Calu3 (cell line): ENCODE measurements around the gene SMAD1. TPM values are rescaled to one million over a fixed set of nuclear protein-coding genes. Genes with fewer than 3 reads are reported as not detected.

Experiments used
- BruUV-seq: library from RNA; stranded (reverse); fragments of 400-500 nt; replicated peaks from 2 replicates; lab custom pipeline; 2021; lab: Mats Ljungman, UMichigan
- CTCF ChIA-PET: fragments of 300-600 bp; sonication (Branson Sonifier 250); formaldehyde crosslinking; loops from one replicate; lab custom pipeline; 2022; ENCODE audit warnings: antibody characterized with exemption; lab: Charles Lee
- DNase-seq: peaks from one replicate; pipeline ENCODE4 v3.0.0; 2022
- H3K27ac Mint-ChIP-seq: one replicate; pipeline ENCODE4 v1.8.0; 2022; ENCODE audit warnings: mixed read lengths; ENCODE audit not compliant: unreplicated experiment
- H3K27me3 Mint-ChIP-seq: one replicate; pipeline ENCODE4 v1.8.0; 2022; ENCODE audit warnings: mixed read lengths; ENCODE audit not compliant: unreplicated experiment
- H3K36me3 Mint-ChIP-seq: one replicate; pipeline ENCODE4 v1.8.0; 2022; ENCODE audit warnings: mild to moderate bottlenecking, moderate library complexity, mixed read lengths; ENCODE audit not compliant: insufficient read depth, unreplicated experiment
- H3K4me1 Mint-ChIP-seq: one replicate; pipeline ENCODE4 v1.8.0; 2022; ENCODE audit warnings: mild to moderate bottlenecking, low read depth, mixed read lengths; ENCODE audit not compliant: unreplicated experiment
- H3K4me3 Mint-ChIP-seq: one replicate; pipeline ENCODE4 v1.8.0; 2022; ENCODE audit warnings: mild to moderate bottlenecking, low read depth, moderate library complexity, mixed read lengths; ENCODE audit not compliant: unreplicated experiment
- H3K9me3 Mint-ChIP-seq: one replicate; pipeline ENCODE4 v1.8.0; 2022; ENCODE audit warnings: low read depth, mixed read lengths; ENCODE audit not compliant: unreplicated experiment
- intact Hi-C: fragments of 100-400 bp; cut with micrococcal nuclease; formaldehyde crosslinking; loops from one replicate; pipeline ENCODE4 v1.10.0; 2022; ENCODE audit not compliant: unreplicated experiment
- total RNA-seq: library from RNA; stranded (reverse); gene quantifications from 2 replicates; pipeline ENCODE4 v1.2.3, GENCODE V29; 2022
- TF ChIP-seq, protein P1 (sequence below): fragments of 200-600 bp; IDR thresholded peaks from one replicate; pipeline ENCODE4 v1.8.0; 2022; ENCODE audit warnings: antibody characterized with exemption; ENCODE audit not compliant: unreplicated experiment

SMAD1 gene
- total RNA-seq, 1 experiment from 2014 or later, result 15.3 TPM

DNA sequence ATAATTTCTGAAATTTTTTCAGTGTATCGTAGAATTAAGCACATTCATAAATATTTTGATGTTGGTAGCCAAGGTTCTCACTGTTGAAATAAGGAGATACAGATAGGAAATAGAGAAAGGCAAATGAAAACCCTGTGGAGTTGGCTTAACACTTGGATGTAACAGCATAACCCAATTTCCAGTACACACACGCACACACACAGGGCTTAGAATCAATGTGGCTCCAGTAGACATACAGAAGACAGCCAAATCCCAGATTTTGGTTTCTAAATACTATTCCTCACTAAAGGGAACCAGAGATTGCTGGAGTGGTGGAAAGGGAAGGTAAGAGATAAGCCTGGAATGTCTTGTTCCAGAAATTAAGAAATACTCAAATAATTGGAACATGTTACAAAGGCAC is 54.4 kb downstream of the SMAD1 start:
- no peaks in the 10 kb centered on the region for H3K4me1 Mint-ChIP-seq
- H3K9me3 Mint-ChIP-seq, result no peaks in the 10 kb centered on the region
- no peak overlapping the region for H3K27ac Mint-ChIP-seq
- H3K27me3 Mint-ChIP-seq, result no peaks in the 10 kb centered on the region
- H3K4me3 Mint-ChIP-seq, result no peak overlapping the region
- no peaks in the 10 kb centered on the region for H3K36me3 Mint-ChIP-seq
- CTCF ChIA-PET, result no interaction called here
- TF ChIP-seq, protein P1, sequence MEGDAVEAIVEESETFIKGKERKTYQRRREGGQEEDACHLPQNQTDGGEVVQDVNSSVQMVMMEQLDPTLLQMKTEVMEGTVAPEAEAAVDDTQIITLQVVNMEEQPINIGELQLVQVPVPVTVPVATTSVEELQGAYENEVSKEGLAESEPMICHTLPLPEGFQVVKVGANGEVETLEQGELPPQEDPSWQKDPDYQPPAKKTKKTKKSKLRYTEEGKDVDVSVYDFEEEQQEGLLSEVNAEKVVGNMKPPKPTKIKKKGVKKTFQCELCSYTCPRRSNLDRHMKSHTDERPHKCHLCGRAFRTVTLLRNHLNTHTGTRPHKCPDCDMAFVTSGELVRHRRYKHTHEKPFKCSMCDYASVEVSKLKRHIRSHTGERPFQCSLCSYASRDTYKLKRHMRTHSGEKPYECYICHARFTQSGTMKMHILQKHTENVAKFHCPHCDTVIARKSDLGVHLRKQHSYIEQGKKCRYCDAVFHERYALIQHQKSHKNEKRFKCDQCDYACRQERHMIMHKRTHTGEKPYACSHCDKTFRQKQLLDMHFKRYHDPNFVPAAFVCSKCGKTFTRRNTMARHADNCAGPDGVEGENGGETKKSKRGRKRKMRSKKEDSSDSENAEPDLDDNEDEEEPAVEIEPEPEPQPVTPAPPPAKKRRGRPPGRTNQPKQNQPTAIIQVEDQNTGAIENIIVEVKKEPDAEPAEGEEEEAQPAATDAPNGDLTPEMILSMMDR, result no peak
- no peak for DNase-seq
- intact Hi-C loops, result no loop called here
- no TSS peak for BruUV-seq

DNA sequence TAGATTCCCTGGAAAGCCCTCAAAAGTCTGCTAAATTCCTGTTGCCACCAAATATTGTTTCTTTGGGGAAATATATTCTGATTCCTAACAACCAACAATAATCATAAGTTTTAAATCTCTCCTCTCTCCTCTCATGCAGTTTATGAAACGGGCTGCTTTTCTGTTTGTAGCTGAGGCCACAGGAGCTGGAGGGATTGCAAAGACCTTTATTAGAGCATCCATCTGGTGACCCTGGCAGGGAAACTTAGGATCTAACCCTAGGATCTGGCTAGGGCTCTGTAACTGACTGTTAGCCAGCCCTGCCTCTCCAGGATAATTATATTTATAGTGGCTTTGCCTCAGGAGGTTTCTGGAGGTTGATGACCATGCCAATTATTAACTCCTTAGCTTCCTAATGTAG is 56.9 kb downstream of the SMAD1 start:
- TF ChIP-seq, protein P1, result no peak
- no peaks in the 10 kb centered on the region for H3K4me1 Mint-ChIP-seq
- no peak overlapping the region for H3K4me3 Mint-ChIP-seq
- H3K27ac Mint-ChIP-seq, result no peak overlapping the region
- DNase-seq, result no peak
- no peaks in the 10 kb centered on the region for H3K27me3 Mint-ChIP-seq
- no peaks in the 10 kb centered on the region for H3K9me3 Mint-ChIP-seq
- no TSS peak for BruUV-seq
- intact Hi-C loops, result no loop called here
- H3K36me3 Mint-ChIP-seq, result no peaks in the 10 kb centered on the region
- CTCF ChIA-PET, result no interaction called here

DNA sequence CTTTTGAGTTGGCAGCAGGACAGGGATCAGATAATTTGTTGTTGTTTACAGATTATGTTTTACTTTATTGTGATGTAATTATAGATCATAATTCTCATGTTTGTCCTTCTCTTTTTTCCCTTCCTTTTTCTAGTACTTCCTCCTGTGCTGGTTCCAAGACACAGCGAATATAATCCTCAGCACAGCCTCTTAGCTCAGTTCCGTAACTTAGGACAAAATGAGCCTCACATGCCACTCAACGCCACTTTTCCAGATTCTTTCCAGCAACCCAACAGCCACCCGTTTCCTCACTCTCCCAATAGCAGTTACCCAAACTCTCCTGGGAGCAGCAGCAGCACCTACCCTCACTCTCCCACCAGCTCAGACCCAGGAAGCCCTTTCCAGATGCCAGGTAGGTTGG is 58.0 kb downstream of the SMAD1 start:
- no peak for DNase-seq
- CTCF ChIA-PET, result no interaction called here
- H3K36me3 Mint-ChIP-seq, result no peaks in the 10 kb centered on the region
- no TSS peak for BruUV-seq
- H3K27ac Mint-ChIP-seq, result no peak overlapping the region
- no peaks in the 10 kb centered on the region for H3K4me1 Mint-ChIP-seq
- H3K9me3 Mint-ChIP-seq, result no peaks in the 10 kb centered on the region
- TF ChIP-seq, protein P1, result no peak
- no peak overlapping the region for H3K4me3 Mint-ChIP-seq
- no peaks in the 10 kb centered on the region for H3K27me3 Mint-ChIP-seq
- intact Hi-C loops, result no loop called here

DNA sequence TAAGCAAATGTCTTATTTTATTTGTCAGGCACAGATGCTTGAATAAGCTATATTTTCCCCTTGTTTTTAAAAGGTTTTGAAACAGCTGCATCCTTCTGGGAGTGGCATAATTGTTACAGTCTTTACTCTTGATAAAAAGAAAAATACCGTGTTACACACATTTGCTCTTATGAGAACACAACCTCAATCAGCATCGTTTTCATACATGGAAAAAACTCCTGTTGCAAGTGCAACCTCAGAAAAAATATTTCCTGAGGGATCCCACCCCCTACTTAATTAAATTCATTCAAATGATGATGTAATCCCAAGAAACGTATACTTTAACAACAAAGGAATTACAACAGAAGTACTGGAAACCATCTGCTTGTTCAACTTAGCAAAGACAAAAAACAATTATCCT is 58.6 kb downstream of the SMAD1 start:
- no peak overlapping the region for H3K4me3 Mint-ChIP-seq
- no TSS peak for BruUV-seq
- H3K27me3 Mint-ChIP-seq, result no peaks in the 10 kb centered on the region
- intact Hi-C loops, result no loop called here
- no peaks in the 10 kb centered on the region for H3K36me3 Mint-ChIP-seq
- CTCF ChIA-PET, result no interaction called here
- peaks cover 3% of the 10 kb centered on the region for H3K4me1 Mint-ChIP-seq
- no peaks in the 10 kb centered on the region for H3K9me3 Mint-ChIP-seq
- TF ChIP-seq, protein P1, result no peak
- DNase-seq, result no peak
- H3K27ac Mint-ChIP-seq, result no peak overlapping the region
